Inflammatory macrophage treated with lipopolysaccharide for 1 hour (primary cell): ENCODE data around the gene FOXN3.

Source experiments
- DNase-seq, 2 donors: peaks; one replicate each; pipeline ENCODE4 v3.0.0-alpha.2; 2020 to 2022

The FOXN3 gene

DNA sequence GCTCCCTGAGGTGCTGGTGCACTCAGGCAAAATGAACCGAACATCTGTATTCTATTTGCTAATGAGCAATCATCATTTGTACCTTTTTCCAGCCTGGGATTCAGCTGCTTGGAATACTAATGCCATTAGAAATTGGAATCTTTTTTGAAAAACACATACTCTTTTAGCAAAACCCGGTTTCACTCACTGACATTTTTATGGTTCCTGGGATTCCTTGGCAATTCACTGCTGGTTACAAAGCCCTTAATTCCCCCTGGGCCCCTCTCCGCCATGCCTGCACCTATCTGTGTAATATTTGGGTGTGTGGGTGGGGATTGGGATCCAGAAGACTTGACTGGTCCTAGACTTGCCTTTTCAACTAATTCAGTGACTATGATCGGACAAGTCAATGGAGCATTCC, 199.1 kb downstream of the FOXN3 start:
- no peak for DNase-seq

DNA sequence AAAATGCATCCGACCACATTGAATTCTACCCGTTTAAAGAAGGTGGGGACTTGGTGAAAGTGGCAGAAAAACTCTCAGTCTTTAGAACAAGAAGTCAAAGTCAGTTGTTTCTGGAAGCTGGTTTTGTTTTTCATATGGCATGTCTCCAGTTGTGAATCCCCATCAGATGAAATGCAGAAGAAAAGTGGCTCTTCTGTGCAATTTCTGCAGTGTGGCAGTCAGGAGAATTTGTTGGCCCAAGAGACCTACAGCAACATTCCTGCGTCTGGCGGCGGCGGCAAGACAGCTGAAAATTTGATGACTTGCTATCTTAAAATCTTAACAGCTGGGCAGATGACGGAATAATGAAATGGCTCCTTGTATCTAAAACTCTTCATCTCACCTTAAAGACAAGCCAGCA, 201.5 kb downstream of the FOXN3 start:
- peak in 1 of 2 donors; percentile 6 for DNase-seq

- DNase-seq = no peak
Observed at GRCh38 chr14:89215114-89215513, 201.9 kb downstream of the FOXN3 start.

- no peak for DNase-seq
Observed at GRCh38 chr14:89214221-89214965, 202.6 kb downstream of the FOXN3 start.

DNA sequence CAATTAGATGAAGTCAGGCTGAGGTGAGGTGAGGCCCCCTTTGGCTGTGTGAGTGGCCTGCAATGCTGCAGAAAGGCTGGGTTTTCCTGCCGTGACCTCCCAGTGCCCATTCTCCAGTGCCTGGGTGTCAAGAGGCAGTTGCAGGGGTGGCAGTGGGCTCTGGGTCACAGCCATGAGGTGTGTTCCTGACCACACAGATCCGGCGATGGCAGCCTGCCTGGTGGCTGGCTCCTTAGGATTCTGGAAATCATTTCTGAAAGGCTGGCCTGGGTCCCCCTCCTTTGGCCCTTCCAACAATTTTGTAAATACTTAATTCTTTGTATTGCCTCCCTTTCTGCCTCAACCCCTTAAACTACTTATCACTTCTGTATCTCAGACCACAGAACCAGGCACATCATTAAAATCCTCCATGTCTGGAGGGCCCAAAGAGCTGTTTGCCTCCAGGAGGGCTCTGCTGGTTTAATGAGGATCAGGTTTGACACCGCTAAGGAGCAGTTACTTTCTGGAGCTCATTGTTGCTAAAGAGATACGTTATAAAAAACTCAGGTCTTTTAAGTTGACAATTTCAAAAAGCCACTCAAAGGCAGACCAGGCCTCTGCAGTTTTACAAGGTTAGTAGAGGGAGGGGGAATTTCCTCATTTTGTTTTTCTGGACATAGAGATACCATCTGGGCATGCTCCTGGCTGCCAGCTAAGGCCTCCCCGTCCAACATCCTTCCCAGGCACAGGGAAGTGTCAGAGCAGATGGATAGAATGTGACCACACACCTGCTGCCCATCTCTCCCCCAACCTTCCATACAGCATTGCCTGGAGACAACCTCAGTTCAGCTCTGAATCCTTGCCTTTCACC, 204.4 kb downstream of the FOXN3 start:
- no peak for DNase-seq

DNA sequence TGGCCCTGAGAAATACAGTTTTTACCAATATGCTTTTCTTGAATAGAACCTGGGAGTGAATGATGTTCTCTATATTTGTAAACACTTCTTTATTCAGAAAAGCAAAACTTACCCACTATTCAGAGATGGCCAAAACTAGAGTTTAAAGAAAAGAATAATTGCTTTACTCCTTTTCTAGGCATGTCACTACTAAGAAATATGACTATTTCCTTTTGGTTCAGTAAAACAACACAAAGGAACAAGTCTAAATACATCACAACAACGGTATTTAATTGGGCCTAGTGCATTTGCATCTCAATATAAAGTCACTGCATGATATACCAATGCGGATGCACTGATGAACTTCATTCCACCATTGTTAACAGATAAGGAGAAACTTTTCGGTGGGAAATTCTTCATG, 207.5 kb downstream of the FOXN3 start:
- no peak for DNase-seq

DNA sequence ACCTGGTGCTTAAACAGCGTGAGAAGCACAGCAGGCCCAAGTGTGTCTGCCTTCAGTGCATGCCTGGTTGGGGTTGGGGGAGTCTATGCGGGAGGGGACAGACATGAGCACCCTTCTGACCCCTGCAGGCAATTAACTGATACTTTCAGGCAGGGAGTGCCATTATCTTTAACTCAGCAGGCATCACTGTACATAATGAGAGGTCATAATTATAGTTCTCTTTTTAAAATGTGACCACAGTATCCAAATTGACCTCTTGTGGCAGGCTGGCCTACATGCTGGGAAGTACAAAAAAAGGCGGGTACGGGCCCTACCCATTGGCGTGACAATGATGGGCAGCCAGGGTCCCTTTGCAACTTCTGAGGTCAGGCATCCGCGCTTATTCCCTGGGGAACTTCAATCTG, 209.1 kb downstream of the FOXN3 start:
- no peak for DNase-seq

DNA sequence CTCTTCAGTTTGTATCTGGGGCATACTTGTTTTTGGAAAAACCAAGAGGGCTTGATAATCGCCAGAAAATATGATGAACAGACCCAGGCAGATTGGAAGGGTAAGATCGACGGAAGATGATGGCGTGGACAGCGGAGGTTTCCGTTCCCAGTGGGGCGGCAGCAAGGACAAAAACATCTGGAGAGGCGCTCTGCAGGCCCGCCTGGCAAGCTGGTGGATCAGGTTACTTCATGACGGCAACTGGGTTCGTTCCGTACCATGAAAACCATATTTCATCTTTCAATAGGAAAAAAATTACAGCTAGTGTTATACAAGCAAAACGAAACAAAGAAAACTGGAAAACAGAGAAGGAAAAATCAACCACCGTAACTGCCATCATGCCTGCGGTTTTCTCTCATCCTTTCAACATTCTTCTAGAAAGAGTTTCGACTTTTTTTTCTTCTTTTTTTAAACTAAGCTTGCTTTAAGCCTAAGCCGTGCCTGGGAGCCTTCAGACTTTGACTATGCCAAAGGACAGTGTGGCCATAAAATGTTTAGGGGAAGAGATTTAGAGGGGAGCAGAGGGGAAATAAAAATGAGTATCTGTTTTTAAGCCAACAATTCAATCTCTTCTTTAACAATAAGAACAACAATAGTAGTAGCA, 210.5 kb downstream of the FOXN3 start:
- DNase-seq = no peak

DNA sequence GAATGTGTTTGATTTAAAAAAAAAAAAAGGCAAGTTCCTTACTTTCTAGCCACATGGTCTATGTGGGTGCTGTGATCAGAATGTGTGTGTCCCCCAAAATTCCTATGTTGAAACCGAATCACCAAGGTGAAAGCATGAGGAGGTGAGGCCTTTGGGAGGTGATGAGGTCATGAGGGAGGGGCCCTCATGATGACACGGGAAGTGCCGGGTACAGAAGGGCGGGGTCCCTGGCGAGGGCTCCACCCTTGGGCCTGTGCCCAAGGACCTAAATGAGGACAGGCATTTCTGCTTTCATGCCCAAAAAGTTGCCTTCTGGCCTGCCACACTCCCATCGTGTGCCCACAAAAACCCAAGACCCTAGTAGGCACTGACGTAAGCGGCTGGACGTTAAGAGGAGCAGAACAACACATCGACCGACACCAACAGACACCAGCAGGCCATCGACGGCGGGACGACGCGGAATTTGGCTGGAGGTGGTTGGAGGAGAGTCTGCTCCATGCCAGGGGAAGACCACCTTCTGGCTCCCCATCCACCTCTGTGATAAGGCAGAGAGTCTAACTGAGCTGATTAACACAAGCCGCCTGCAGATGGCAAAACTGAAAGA, 211.8 kb downstream of the FOXN3 start:
- no peak for DNase-seq

- DNase-seq = no peak
Observed at GRCh38 chr14:89202413-89203190, 214.4 kb downstream of the FOXN3 start.

GRCh38 chr14:89201645-89202044, 215.4 kb downstream of the FOXN3 start:
- DNase-seq = peak; percentile 30 to 52

- DNase-seq = peak in 1 of 2 donors; percentile 5
Observed at GRCh38 chr14:89199357-89199756, 217.7 kb downstream of the FOXN3 start.

DNA sequence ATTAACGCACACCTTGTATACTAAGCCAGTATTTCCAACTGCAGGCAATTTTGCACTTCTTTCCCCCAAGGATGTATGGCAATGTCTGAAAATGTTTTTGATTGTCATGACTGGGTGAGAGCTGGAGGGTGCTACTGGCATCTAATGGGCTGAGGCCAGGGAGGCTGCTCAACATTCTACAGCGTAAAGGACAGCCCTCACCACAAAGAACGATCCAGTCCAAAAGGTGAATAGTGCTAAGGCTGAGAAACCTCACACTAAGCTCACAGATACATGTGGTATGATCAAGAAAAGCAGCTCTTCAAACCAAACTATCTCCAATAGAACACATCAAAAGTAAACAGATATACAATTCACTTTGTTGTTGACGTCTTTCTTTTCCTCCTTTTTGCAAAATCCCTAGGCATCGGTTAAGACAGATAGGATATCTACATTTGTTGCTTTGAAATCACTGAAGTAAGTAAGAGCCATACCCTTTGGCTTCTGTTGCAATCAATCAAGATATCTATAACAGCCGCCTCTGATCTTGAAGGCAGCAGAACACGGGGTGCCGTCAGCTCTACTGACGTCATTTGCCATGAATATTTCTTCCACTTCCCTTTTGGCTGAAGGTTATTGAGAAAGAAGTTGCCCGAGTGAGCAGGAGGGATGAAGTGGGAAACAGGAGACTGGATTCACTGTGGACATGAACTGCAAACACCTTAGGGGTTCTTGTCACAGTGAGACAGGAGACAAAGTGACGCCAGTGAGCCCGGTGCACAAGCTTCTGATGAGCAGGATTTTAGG, 218.3 kb downstream of the FOXN3 start:
- DNase-seq = peak; percentile 79 to 89

DNA sequence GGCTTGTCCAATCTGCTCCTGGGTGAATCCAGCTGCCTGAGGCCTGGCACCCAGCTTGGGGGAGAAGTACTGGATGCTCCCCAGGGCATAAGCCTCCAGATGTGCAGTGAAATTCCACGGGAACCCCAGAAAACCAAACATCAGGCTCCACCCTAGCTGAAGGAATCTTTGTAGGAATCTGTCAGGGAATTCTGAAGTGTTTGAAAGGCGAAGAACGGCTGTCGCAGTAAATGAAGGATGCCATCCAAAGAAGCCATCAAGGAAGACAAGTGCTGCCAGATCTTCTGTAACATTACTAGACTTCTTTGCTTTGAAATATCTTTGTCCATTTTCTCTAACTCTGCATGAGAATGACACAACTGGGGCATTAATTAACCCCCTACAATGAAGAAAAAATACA, 219.4 kb downstream of the FOXN3 start:
- no peak for DNase-seq

GRCh38 chr14:89196545-89196944, 220.5 kb downstream of the FOXN3 start:
- DNase-seq = no peak

DNA sequence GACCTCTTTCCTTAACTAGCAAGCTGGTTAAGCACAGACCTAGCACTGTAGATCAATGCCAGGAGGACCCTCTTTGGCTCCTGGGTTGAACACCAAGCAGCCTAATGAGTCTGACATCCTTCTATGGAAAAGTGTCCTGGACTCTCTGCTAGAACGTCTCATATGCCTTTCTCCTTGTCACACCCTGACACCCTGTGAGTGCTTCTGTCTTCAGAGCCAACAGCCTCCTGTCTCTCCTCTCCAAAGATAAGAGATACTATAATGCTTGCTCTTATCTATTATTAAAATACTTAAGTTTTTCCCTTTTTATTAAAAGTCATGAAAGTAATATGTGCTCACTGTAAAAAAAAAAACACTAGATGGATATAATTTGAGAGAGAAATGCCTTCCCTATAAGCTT, 222.7 kb downstream of the FOXN3 start:
- no peak for DNase-seq

DNA sequence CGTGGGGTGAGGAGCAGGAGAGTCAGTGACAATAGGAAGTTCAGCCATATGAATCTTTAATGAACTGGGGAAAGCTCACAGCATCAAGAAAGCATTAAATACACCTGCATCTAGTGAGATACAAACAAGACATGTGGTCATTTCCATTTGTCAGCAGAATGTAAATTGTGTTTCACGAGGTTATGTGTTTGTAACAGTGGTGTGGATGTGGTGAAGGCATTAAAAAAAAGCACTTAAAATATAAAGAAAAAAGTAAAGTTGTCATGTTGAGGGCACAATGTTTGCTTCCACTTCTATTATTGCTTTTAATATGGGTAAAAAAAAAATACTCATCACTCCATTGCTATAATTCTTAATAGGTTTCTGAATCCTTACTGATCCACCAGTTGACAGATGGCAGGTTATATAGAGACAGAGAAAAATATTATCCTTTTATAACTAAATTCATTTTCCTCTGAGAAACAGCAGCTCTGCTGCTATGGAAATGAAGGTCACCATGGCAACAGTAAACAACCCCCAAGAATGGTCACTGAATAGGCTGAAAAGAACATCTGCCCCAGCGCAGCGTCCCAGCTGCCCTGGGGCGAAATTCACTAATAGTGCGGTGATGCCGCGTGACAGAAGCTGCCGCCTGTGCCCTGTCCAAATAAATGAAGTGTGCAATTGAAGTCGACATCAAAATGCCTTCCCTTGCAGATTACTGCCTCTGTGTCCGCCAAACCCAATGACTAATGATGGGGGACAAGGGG, 226.1 kb downstream of the FOXN3 start:
- DNase-seq = no peak

DNA sequence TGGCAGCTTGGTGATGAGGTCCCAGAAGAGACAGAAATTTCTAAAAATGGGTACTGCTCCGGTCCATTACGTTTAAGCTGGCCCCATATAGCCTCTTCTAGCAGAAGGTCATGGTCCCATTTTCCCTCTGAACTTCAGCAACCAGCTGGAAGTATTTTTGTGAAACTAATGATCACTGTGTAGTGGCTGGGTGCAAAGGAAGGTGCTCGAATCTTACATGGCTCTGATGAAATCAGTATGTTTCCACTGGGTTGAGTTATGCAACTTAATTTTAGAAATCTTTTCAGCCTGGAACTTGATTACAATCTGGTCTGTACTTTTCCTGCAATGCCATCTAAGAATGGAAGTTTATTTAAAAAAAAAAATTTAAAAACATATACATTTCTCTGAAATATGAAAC, 228.5 kb downstream of the FOXN3 start:
- DNase-seq = no peak

- no peak for DNase-seq
Observed at GRCh38 chr14:89187501-89187900, 229.5 kb downstream of the FOXN3 start.

- no peak for DNase-seq
Observed at GRCh38 chr14:89186856-89187376, 230.1 kb downstream of the FOXN3 start.
